ENCODE data around the gene SERPINA6. TPM values are rescaled to one million over a fixed set of nuclear protein-coding genes. Genes with fewer than 3 reads are reported as not detected.
A peak's percentile ranks its signal among the peaks of the same experiment; 100 is the strongest.

The SERPINA6 gene
- total RNA-seq, 1 donor from 2014 or later = not detected

DNA sequence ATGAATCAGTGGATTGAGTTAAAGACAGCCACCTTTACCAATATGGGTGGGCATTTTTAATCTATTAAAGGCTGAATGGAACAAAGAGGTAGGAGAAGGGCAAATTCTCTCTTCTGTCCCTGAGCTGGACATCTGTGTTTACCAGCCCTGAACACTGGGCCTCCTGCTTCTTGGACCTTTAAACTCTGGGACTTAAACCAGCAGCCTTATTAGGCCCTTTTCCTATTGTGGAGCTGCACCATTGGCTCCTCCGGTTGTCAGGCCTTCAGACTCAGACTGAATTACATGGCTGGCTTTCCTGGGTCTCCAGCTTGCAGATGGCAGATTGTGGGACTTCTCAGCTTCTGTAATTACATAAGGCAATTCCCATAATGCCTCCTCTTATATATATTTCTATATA, 6.4 kb downstream of the SERPINA6 start:
- no peaks in the 10 kb centered on the region for H4K20me1 ChIP-seq (ENCODE audit: insufficient read depth, low read length)
- DNase-seq (ENCODE audit: low read depth) = no peak
- no peaks in the 10 kb centered on the region for H3K36me3 ChIP-seq (ENCODE audit: insufficient read depth, low read length)
- H3K27me3 ChIP-seq (ENCODE audit: insufficient read depth, low read length) = no peaks in the 10 kb centered on the region
- H3K27ac ChIP-seq (ENCODE audit: low read depth, low read length) = no peak overlapping the region
- no peak overlapping the region for H3K4me3 ChIP-seq (ENCODE audit: insufficient read depth, low read depth, low read length)
- H3K4me2 ChIP-seq (ENCODE audit: low read length) = no peak overlapping the region
- H3K9me3 Mint-ChIP-seq (ENCODE audit: unreplicated experiment) = peaks cover 2% of the 10 kb centered on the region
- H3K4me1 Mint-ChIP-seq (ENCODE audit: low read depth, unreplicated experiment) = no peaks in the 10 kb centered on the region
- H3K27ac Mint-ChIP-seq (ENCODE audit: unreplicated experiment) = no peak overlapping the region
- no peaks in the 10 kb centered on the region for H3K79me2 ChIP-seq (ENCODE audit: insufficient read depth, low read length)
- no peak overlapping the region for H3K9ac ChIP-seq (ENCODE audit: low read length)
- H3K36me3 Mint-ChIP-seq (ENCODE audit: low read depth, unreplicated experiment) = peaks cover 2% of the 10 kb centered on the region
- no peak overlapping the region for H2AFZ ChIP-seq (ENCODE audit: low read depth, low read length)
- no peak overlapping the region for H3K4me3 Mint-ChIP-seq (ENCODE audit: unreplicated experiment)
- no peak for TF ChIP-seq EZH2 (IDR thresholded peaks at IDR 0.05; ENCODE audit: insufficient read depth, low read length)
- TF ChIP-seq, protein P1, sequence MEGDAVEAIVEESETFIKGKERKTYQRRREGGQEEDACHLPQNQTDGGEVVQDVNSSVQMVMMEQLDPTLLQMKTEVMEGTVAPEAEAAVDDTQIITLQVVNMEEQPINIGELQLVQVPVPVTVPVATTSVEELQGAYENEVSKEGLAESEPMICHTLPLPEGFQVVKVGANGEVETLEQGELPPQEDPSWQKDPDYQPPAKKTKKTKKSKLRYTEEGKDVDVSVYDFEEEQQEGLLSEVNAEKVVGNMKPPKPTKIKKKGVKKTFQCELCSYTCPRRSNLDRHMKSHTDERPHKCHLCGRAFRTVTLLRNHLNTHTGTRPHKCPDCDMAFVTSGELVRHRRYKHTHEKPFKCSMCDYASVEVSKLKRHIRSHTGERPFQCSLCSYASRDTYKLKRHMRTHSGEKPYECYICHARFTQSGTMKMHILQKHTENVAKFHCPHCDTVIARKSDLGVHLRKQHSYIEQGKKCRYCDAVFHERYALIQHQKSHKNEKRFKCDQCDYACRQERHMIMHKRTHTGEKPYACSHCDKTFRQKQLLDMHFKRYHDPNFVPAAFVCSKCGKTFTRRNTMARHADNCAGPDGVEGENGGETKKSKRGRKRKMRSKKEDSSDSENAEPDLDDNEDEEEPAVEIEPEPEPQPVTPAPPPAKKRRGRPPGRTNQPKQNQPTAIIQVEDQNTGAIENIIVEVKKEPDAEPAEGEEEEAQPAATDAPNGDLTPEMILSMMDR (IDR thresholded peaks at IDR 0.05; ENCODE audit: insufficient read depth, low read depth, low read length) = no peak
- FAIRE-seq = no peak
- no peaks in the 10 kb centered on the region for H3K9me3 ChIP-seq (ENCODE audit: insufficient read depth, low read depth, low read length)
- H3K4me1 ChIP-seq (ENCODE audit: insufficient read depth, low read length) = no peaks in the 10 kb centered on the region
- H3K27me3 Mint-ChIP-seq (ENCODE audit: low read depth, unreplicated experiment) = peaks cover 7% of the 10 kb centered on the region

DNA sequence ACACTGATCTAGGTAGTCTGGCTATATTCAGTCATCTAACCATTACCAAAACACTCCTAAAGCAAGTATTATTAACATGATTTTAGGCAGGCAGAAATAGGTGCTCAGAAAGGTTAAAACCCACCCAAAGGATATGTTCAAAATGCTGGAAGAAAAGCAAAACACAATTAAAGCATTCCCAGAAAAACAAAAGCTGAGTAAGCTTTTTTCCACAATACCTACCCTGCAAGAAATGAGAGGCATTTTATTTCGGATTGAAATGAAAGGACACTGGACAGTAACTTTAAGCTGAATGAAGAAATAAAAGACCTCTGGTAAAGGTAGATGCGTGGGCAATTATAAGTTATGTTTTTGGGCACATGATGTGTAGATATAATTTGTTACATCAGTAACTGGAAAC, 8.2 kb downstream of the SERPINA6 start:
- no peak for TF ChIP-seq EZH2 (IDR thresholded peaks at IDR 0.05; ENCODE audit: insufficient read depth, low read length)
- TF ChIP-seq, protein P1 (IDR thresholded peaks at IDR 0.05; ENCODE audit: insufficient read depth, low read depth, low read length) = no peak
- H3K4me1 Mint-ChIP-seq (ENCODE audit: low read depth, unreplicated experiment) = no peaks in the 10 kb centered on the region
- no peaks in the 10 kb centered on the region for H3K36me3 Mint-ChIP-seq (ENCODE audit: low read depth, unreplicated experiment)

DNA sequence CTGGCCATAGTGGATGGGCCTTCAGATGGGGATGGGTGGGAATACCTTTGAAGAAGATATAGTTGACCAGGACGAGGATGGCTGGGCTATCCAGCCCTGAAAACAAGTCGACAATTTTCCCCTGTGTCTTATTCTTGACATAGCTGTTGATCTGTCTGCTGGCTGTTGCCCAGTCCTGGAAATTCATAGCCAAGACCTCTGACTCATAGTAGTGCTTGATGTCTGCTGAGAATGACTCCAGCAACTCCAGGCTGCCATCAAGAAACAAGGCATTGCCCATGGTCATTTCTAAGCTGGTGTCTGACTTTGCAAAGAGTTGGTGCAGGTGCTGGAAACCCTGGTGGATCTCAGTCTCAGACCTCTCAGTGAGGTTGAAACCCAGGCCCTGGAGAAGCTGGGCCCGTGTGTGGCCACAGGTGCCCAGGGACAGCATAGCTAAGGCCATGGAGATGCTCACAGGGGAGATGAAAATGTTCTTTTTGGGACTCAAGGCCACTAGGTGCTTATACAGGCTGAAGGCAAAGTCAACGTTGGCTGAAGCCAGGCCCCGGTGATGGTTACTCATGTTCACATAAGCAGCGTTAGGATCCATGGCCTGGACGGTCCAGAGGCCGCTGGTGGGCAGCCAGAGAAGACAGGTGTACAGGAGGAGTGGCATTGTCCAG, 9.0 kb downstream of the SERPINA6 start:
- Mint-ChIP-seq H3K9me3 (ENCODE audit: unreplicated experiment) (peaks cover 2% of the 10 kb centered on the region), H3K27ac (ENCODE audit: unreplicated experiment) (no peak overlapping the region), H3K4me3 (ENCODE audit: unreplicated experiment) (no peak overlapping the region), H3K4me1 (ENCODE audit: low read depth, unreplicated experiment) (no peaks in the 10 kb centered on the region), H3K27me3 (ENCODE audit: low read depth, unreplicated experiment) (peaks cover 7% of the 10 kb centered on the region), H3K36me3 (ENCODE audit: low read depth, unreplicated experiment) (no peaks in the 10 kb centered on the region)
- Histone ChIP-seq H3K27me3 (ENCODE audit: insufficient read depth, low read length) (no peaks in the 10 kb centered on the region), H3K4me1 (ENCODE audit: insufficient read depth, low read length) (no peaks in the 10 kb centered on the region), H3K9me3 (ENCODE audit: insufficient read depth, low read depth, low read length) (no peaks in the 10 kb centered on the region), H3K36me3 (ENCODE audit: insufficient read depth, low read length) (no peaks in the 10 kb centered on the region), H2AFZ (ENCODE audit: low read depth, low read length) (no peak overlapping the region), H3K4me3 (ENCODE audit: insufficient read depth, low read depth, low read length) (no peak overlapping the region), H4K20me1 (ENCODE audit: insufficient read depth, low read length) (no peaks in the 10 kb centered on the region), H3K4me2 (ENCODE audit: low read length) (no peak overlapping the region), H3K79me2 (ENCODE audit: insufficient read depth, low read length) (no peaks in the 10 kb centered on the region), H3K27ac (ENCODE audit: low read depth, low read length) (no peak overlapping the region), H3K9ac (ENCODE audit: low read length) (no peak overlapping the region)
- FAIRE-seq (no peak), DNase-seq (ENCODE audit: low read depth) (peak; percentile 56)
- TF ChIP-seq EZH2 (IDR thresholded peaks at IDR 0.05; ENCODE audit: insufficient read depth, low read length) = no peak
- TF ChIP-seq, protein P1 (IDR thresholded peaks at IDR 0.05; ENCODE audit: insufficient read depth, low read depth, low read length) = no peak

More for the DNA sequence above, 8.2 kb downstream of the SERPINA6 start:
- no peak overlapping the region for H3K27ac Mint-ChIP-seq (ENCODE audit: unreplicated experiment)
- H3K4me1 ChIP-seq (ENCODE audit: insufficient read depth, low read length) = no peaks in the 10 kb centered on the region
- no peak overlapping the region for H2AFZ ChIP-seq (ENCODE audit: low read depth, low read length)
- no peaks in the 10 kb centered on the region for H3K79me2 ChIP-seq (ENCODE audit: insufficient read depth, low read length)
- H4K20me1 ChIP-seq (ENCODE audit: insufficient read depth, low read length) = no peaks in the 10 kb centered on the region
- H3K9me3 Mint-ChIP-seq (ENCODE audit: unreplicated experiment) = no peaks in the 10 kb centered on the region
- H3K36me3 ChIP-seq (ENCODE audit: insufficient read depth, low read length) = no peaks in the 10 kb centered on the region
- peaks cover 7% of the 10 kb centered on the region for H3K27me3 Mint-ChIP-seq (ENCODE audit: low read depth, unreplicated experiment)
- no peak overlapping the region for H3K4me3 Mint-ChIP-seq (ENCODE audit: unreplicated experiment)
- H3K4me3 ChIP-seq (ENCODE audit: insufficient read depth, low read depth, low read length) = no peak overlapping the region
- H3K4me2 ChIP-seq (ENCODE audit: low read length) = no peak overlapping the region
- no peak for DNase-seq (ENCODE audit: low read depth)
- no peaks in the 10 kb centered on the region for H3K27me3 ChIP-seq (ENCODE audit: insufficient read depth, low read length)
- H3K9me3 ChIP-seq (ENCODE audit: insufficient read depth, low read depth, low read length) = no peaks in the 10 kb centered on the region
- H3K9ac ChIP-seq (ENCODE audit: low read length) = no peak overlapping the region
- FAIRE-seq = no peak
- no peak overlapping the region for H3K27ac ChIP-seq (ENCODE audit: low read depth, low read length)

Data from astrocyte (in vitro differentiated cells and primary cell).